Tibial nerve (tissue), 4 donors: ENCODE measurements around the gene HMCN2. TPM values are rescaled to one million over a fixed set of nuclear protein-coding genes. Genes with fewer than 3 reads are reported as not detected.

ENCODE experiments used
- DNase-seq, 2 donors: peaks; one replicate each; pipeline ENCODE4 v3.0.0-alpha.2; 2019; ENCODE audit warnings: low spot score in 2 of 2
- H3K27ac ChIP-seq, 4 donors: fragments of 200-600 bp; sonication (generic) in 3 of 4; one replicate each; pipeline ENCODE4 v1.5.1; 2017 to 2019; ENCODE audit warnings: mild to moderate bottlenecking in 1 of 4
- H3K27me3 ChIP-seq, 2 donors: fragments of 200-600 bp; sonication (generic) in 1 of 2; one replicate each; pipeline versions ENCODE4 v1.5.1 to v1.6.0; 2017 to 2019
- H3K36me3 ChIP-seq, 3 donors: fragments of 200-600 bp; sonication (generic); one replicate each; pipeline ENCODE4 v1.5.1; 2018 to 2019
- H3K4me1 ChIP-seq, 4 donors: fragments of 200-600 bp; sonication (generic) in 3 of 4; one replicate each; pipeline ENCODE4 v1.5.1; 2017 to 2019
- H3K4me3 ChIP-seq, 4 donors: fragments of 200-600 bp; sonication (generic) in 3 of 4; one replicate each; pipeline ENCODE4 v1.5.1; 2017 to 2019; ENCODE audit warnings: mild to moderate bottlenecking in 1 of 4, moderate library complexity in 1 of 4
- H3K9me3 ChIP-seq, 4 donors: fragments of 200-600 bp; sonication (generic) in 3 of 4; one replicate each; pipeline ENCODE4 v1.5.1; 2017 to 2019
- CTCF ChIP-seq, 5 experiments: fragments of 200-600 bp in 3 of 5; fragments of 450-650 bp in 2 of 5; sonication (generic) in 3 of 5; IDR thresholded peaks; one replicate each; pipeline ENCODE4 v1.5.1; 2016 to 2019; ENCODE audit warnings: antibody characterized with exemption in 5 of 5, mild to moderate bottlenecking in 3 of 5, moderate library complexity in 2 of 5
- EP300 ChIP-seq, 2 donors: sonication (generic); formaldehyde crosslinking; IDR thresholded peaks; one replicate each; pipeline ENCODE4 v1.6.1; 2017; ENCODE audit warnings: antibody characterized with exemption in 2 of 2, mild to moderate bottlenecking in 1 of 2
- POLR2A ChIP-seq, 2 donors: fragments of 450-650 bp; IDR thresholded peaks; one replicate each; pipeline ENCODE4 v1.6.1; 2017; ENCODE audit warnings: antibody characterized with exemption in 2 of 2, mild to moderate bottlenecking in 2 of 2, moderate library complexity in 2 of 2
- WGBS, 2 donors: methylation state at CpG; one replicate each; pipeline ENCODE4 v1.1.5; 2018; 5-methylcytosine and 5-hydroxymethylcytosine counted together
- total RNA-seq, 4 donors: library from RNA; depleted of rRNA; stranded (reverse); fragments of >200 nt; gene quantifications; one replicate each; pipeline ENCODE4 v1.1.0, GENCODE V29; 2016

The HMCN2 gene
- total RNA-seq, 4 donors from 2014 or later = 0.90 to 53.7 (median 20.3) TPM

- Histone ChIP-seq H3K4me3 (no peak overlapping the region), H3K27me3 (peaks cover 0 to 36% of the 10 kb centered on the region in 2 donors), H3K9me3 (no peaks in the 10 kb centered on the region), H3K36me3 (no peaks in the 10 kb centered on the region), H3K27ac (peak overlapping the region in 1 of 4 donors; percentile 49), H3K4me1 (peaks cover 0 to 13% (median 0%) of the 10 kb centered on the region in 4 donors)
- TF ChIP-seq POLR2A (IDR thresholded peaks at IDR 0.05) (no peak), EP300 (IDR thresholded peaks at IDR 0.05) (peak in 1 of 2 donors; percentile 80)
- 65 to 72% methylated on average over 6 of the region's 6 CpGs for WGBS, 2 donors
- DNase-seq = peak in 1 of 2 donors; percentile 50
Observed at GRCh38 chr9:130292106-130292505, 26.5 kb downstream of the HMCN2 start.

- no peak for DNase-seq
- H3K27ac ChIP-seq = no peak overlapping the region
- no peak for TF ChIP-seq CTCF (IDR thresholded peaks at IDR 0.05)
- TF ChIP-seq POLR2A (IDR thresholded peaks at IDR 0.05) = no peak
- TF ChIP-seq EP300 (IDR thresholded peaks at IDR 0.05) = no peak
- WGBS, 2 donors = 87% methylated on average over 6 of the region's 6 CpGs
- no peak overlapping the region for H3K4me3 ChIP-seq
- H3K9me3 ChIP-seq = no peaks in the 10 kb centered on the region
- peaks cover 0 to 16% of the 10 kb centered on the region in 2 donors for H3K27me3 ChIP-seq
- H3K4me1 ChIP-seq = peaks cover 0 to 16% (median 0%) of the 10 kb centered on the region in 4 donors
- H3K36me3 ChIP-seq = no peaks in the 10 kb centered on the region
Observed at GRCh38 chr9:130294664-130295063, 29.1 kb downstream of the HMCN2 start.

- no peaks in the 10 kb centered on the region for H3K9me3 ChIP-seq
- TF ChIP-seq POLR2A (IDR thresholded peaks at IDR 0.05) = no peak
- no peak for TF ChIP-seq EP300 (IDR thresholded peaks at IDR 0.05)
- TF ChIP-seq CTCF (IDR thresholded peaks at IDR 0.05) = no peak
- no peaks in the 10 kb centered on the region for H3K36me3 ChIP-seq
- 67 to 83% methylated on average over 9 to 11 of the region's 11 CpGs for WGBS, 2 donors
- H3K4me1 ChIP-seq = peaks cover 0 to 15% (median 0%) of the 10 kb centered on the region in 4 donors
- peaks cover 0 to 14% of the 10 kb centered on the region in 2 donors for H3K27me3 ChIP-seq
- no peak overlapping the region for H3K4me3 ChIP-seq
- DNase-seq = no peak
- no peak overlapping the region for H3K27ac ChIP-seq
Observed at GRCh38 chr9:130295431-130295830, 29.9 kb downstream of the HMCN2 start.

GRCh38 chr9:130295945-130296782 is 30.6 kb downstream of the HMCN2 start:
- no peak overlapping the region for H3K27ac ChIP-seq
- H3K9me3 ChIP-seq = no peaks in the 10 kb centered on the region
- H3K36me3 ChIP-seq = no peaks in the 10 kb centered on the region
- H3K27me3 ChIP-seq = peaks cover 0 to 14% of the 10 kb centered on the region in 2 donors
- no peak for TF ChIP-seq EP300 (IDR thresholded peaks at IDR 0.05)
- no peak for TF ChIP-seq POLR2A (IDR thresholded peaks at IDR 0.05)
- no peak for TF ChIP-seq CTCF (IDR thresholded peaks at IDR 0.05)
- no peak overlapping the region for H3K4me3 ChIP-seq
- no peak for DNase-seq
- peaks cover 0 to 14% (median 0%) of the 10 kb centered on the region in 4 donors for H3K4me1 ChIP-seq
- WGBS, 2 donors = 78 to 85% methylated on average over 10 of the region's 10 CpGs

GRCh38 chr9:130296783-130297055 is 31.2 kb downstream of the HMCN2 start:
- WGBS, 2 donors = 75 to 87% methylated on average over 1 to 2 of the region's 2 CpGs
- H3K27me3 ChIP-seq = peaks cover 0 to 14% of the 10 kb centered on the region in 2 donors
- H3K4me1 ChIP-seq = peaks cover 0 to 19% (median 0%) of the 10 kb centered on the region in 4 donors
- H3K27ac ChIP-seq = no peak overlapping the region
- no peak overlapping the region for H3K4me3 ChIP-seq
- H3K36me3 ChIP-seq = no peaks in the 10 kb centered on the region
- DNase-seq = no peak
- no peak for TF ChIP-seq POLR2A (IDR thresholded peaks at IDR 0.05)
- TF ChIP-seq EP300 (IDR thresholded peaks at IDR 0.05) = no peak
- no peak for TF ChIP-seq CTCF (IDR thresholded peaks at IDR 0.05)
- H3K9me3 ChIP-seq = no peaks in the 10 kb centered on the region
